Stimulated activated CD4-positive, alpha-beta T cell treated with anti-CD3 and anti-CD28 coated beads, Interleukin-1b, Interleukin-23, amount 100 ng/mL, for 4 hours (primary cell): ENCODE data around the gene ACTBL2.
"Not testable (repeated sequence)": the region's sequence is repeated elsewhere in the genome, so short reads cannot be mapped to it uniquely, and the experiment has no call there.

Experiments used
- DNase-seq, 2 donors: peaks; one replicate each; pipeline ENCODE4 v3.0.0-alpha.2; 2020; ENCODE audit warnings: low read depth in 2 of 2

Gene ACTBL2

DNA sequence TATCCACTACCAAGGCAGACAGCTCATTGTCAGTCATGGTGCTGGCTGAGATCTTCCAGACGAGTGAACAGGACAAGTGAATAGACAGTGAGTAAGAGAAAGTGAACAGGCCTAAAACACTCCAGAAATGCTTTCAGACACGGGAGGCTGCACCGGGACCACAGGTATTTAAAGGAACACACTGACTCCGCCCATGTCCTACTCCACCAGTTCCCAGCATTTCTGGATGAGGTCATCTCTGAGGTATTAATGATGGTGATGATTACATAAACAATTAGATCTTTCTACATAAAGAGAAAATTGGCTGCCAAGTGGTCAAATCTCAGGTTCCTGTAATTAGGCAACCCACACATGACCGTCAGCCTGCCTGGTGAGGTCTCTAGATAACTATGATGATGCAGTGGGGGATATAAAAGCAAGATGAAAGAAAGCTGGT lies at the start of gene ACTBL2:
TSS of gene ACTBL2 (minus strand) at position 141 of the 436 bp plus-strand sequence. CDS start at position 37, 104 bp downstream.
- DNase-seq: no peak

DNA sequence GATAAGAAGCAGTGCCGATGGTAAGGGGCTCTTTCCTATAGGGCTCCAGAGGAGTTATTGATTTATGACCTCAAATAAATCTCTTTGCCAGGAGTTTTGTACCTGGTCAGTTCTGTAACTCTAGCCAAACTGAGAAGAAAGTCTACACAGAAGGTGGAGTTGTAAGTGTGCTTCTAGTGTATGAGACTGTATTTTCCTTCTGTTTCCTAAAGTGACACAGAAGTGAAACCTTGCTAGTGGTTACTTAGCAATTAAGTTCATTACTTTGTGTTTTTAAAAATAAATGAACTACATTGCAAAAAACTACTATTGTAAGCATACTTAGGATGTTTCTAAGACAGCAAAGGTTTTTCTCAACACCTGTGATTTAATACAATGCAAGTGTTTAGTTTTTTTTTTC lies 48.7 kb upstream of the ACTBL2 start:
- DNase-seq: no peak

DNA sequence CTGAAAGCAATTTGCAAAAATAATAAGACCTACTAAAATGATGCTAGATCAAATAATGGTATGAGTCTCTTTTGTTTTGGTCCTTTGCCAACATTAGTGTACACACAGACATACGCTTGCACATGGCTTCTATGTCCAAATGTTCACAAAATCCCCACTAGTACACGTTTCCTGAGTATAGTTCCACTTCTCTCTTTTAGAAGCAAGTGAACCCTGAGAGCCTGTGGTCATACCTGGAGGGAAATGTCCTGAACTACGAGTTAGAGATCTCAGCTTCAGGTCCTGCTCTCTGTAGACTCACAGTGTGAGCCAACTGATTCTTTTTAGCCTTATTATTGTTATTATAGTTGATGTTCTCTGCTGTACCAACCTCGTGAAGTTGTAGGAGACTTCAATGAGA lies 47.3 kb upstream of the ACTBL2 start:
- DNase-seq: no peak

DNA sequence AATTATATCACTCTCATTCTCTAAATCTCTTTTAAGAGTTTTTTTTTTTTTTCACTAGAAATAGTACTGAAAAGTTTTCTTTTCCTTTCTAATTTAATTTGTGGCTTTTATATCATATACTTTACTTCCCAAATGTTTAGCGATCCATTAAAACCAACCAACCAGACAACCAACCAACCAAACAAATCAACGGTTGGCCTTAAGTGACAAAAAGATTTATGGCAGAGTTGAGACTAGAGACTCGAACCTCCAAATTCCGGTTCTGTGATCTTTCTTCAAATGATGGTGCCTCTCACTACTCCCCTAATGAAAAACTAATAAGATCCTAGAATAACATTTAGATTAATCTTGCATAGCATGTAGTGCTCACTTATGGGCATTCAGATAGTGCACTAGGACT lies 45.3 kb upstream of the ACTBL2 start:
- no peak for DNase-seq

DNA sequence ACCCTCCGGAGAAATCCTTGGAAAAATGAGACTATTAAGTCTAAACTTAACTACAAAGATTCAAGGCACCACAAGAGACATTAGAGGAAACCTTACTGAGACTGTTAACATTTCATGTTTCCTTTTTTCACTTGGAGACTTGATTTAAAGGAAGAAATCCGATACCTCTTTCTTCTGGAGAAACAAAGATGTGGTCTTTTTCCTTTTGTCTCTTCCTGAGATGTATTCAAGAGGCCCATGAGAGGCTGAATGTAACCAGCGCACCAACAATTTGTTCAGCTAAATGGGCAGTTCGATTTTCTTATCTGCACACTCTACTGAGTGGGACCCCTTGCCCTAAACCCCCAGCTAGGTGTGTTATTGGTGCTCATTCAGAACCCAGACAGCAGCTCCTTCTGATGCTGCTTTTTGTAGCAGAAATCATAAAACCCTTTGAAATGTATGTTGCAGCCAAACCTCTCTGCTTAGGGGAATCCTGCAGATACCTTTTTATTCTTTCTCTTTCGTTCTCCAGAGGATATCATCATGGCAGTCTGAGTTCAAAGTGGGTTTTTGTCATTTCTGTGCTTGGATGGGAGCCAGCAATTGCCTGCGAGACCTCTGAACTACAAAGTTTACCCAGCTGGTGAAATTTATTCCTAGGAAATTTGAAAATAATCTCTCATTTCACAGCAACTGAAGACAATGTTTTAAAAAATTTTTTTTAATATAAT lies 41.9 kb upstream of the ACTBL2 start:
- no peak for DNase-seq

DNA sequence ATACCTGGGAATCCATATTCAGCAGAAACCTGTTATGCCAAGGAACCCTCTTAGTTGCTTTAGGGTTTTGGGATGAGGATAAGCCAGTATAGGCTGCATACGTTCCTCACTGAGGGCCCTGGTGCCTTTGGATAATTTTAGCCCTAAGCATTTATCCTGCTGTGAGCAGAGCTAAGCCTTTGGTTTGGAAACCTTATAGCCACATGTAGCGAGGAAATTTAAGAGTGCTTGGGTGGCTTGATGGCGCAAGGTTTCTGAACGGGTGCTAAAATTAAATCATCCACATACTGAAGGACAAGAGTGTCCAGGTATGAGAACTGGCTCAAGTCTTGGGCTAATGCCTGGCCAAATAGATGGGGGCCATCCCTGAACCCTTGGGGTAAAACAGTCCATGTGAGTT lies 39.9 kb upstream of the ACTBL2 start:
- not testable (repeated sequence) for DNase-seq

DNA sequence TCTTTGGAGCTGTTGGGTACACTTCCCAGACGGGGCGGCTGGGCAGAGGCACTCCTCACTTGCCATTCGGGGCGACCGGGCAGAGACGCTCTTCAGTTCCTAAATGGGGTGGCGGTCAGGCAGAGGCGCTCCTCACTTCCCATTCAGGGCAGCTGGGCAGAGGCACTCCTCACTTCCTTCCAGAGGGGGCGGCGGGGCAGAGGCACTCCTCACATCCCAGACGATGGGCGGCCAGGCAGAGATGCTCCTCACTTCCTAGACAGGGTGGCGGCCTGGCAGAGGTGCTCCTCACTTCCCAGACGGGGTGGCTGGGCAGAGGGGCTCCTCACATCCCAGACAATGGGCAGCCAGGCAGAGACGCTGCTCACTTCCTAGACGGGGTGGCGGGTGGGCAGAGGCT lies 35.8 kb upstream of the ACTBL2 start:
- DNase-seq: not testable (repeated sequence)

DNA sequence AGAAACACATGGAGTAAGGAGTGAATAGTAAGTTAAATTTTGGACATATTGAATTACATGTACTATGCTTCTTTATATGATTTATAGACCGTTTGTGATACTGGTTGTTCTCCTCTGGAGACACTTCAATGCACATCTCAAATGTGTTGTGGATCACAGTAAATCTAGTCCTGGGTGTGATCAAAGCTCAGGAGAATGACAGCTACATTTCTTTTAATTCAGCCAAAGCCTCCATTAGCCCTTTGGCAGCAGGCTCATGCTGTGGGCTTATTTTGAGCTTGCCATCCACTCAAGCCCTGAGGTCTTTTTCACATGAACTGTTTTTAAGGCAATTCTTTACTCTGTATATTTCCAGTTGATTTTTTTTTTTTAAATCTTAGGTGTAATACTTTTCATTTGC lies 34.6 kb upstream of the ACTBL2 start:
- DNase-seq: no peak

DNA sequence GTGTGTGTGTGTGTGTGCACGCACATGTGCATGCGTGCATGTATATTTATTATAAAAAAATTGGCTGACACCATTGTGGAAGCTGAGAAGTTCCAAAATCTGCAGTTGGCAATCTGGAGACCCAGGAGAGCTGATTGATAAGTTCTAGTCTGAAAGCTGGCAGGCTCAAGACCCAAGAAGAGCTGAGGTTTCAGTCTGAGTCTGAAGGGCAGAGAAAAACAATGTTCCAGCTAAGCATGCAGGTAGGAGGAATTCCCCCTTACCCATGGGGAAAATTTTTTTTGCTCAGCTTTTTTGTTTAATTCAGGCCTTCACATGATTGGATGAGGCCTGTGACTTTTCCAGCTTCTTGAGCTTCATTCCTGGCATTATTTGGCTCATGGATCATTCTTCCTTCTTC lies 31.2 kb upstream of the ACTBL2 start:
- no peak for DNase-seq

DNA sequence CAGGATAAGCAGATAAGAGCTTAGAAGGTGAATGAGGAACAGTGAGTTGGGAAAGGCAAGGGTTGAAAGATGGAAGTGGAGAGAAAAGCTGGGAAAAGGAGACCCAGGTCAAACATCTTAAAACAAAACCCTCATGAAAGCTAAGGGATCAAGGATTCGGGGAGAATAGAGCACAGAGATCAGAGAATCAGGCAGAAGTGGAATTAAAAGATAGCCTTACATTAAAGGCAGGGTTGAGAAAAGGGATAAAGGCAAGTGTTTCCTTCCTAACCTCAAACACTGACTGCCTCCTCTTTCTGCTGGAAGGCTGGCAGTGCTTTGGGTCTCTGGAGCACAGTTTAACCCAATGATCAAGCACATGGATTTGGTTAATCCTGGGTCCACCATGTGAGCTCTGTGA lies 28.7 kb upstream of the ACTBL2 start:
- DNase-seq: no peak

DNA sequence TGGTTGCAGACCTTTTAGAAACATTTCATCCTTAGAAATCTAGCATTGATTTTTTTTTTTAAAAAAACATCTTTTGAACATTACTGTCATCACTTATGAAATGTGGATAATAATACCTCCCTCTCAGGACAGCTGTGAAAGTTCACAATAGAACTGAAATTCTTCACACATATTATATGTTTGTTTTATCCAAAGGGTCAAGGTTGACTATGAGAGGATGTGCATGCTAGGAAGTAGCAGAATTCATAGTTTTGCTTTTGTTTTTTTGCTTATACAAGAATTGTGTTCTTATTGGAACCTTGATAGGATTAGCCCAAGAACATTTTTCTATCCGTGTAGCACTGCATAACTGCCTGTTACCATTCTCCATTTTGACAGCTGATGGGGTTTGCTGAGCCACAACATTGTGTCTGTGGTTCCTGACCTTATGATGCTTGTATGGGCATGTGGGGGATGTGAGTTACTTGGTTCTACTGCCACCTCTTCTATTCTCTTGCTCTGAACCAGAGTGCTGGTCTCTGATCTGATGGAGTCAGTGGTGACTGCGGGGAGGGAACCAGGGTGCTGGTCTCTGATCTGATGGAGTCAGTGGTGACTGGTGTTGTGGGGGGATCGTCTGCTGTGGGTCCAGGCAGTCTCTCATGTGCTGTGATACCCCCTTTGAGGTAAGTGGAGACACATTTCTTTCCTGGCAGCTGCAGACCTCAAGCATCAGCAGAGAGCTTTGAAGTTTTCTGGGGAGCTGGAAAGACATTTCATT lies 27.1 kb upstream of the ACTBL2 start:
- DNase-seq: no peak

DNA sequence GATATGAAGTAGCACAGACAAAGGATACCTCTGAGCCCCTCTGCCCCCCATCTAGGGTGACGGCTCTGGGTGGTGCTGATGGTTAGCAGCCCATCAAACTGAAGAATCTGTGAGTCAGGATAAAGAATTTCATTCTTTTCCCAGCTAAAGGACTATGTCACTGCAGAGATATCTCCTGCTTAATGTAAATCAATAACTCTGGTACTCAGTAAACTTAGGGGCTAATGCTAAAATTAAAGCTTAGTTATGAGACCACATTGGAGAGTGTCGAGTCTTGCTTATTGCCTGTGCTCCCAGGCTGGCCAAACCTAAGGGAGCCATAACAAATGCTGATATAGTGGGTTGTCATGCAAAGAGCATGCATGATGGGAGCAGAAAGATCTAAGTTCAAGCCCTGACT lies 25.6 kb upstream of the ACTBL2 start:
- DNase-seq: no peak

DNA sequence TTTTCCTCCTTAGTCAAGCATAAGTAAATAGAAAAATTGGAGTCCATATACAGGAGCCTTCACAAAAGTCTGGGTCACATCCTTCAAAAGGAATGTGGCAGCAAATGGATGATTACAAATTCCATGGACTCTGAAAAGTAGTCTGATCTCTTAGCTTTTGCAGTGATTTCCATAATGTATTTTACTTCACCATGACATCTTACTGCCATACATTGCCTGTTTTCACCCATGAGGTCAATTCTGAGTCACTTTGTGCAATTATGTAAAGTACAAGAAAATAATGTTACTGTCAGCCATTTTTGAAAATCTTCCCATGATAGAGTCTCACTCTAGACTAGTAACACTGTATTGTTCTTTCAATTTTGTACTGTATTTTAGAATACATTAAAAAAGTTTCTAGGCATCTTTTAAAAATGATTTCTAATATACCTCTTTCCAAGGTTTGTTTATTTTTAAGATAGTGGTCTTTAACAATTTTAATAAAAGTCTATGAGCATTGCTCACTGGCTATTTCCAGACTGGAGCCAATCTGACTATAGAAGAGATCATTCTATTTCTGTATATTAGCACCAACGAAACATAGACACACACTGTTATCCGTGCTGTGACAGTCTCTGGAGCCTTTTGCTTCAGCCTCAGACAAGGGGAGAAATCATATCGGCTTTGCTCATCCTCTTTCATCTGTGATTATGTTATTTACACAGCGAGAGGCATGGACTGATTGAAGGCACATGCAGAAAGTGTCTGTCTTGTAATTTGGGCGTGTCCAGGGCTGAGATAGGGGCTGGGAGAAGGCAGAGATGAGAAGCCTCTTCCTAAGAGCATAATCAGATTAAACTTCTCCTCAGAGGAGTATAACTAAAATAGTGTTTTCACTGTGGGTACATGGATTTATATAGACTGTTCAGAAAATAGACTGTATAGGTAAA lies 22.9 kb upstream of the ACTBL2 start:
- no peak for DNase-seq

DNA sequence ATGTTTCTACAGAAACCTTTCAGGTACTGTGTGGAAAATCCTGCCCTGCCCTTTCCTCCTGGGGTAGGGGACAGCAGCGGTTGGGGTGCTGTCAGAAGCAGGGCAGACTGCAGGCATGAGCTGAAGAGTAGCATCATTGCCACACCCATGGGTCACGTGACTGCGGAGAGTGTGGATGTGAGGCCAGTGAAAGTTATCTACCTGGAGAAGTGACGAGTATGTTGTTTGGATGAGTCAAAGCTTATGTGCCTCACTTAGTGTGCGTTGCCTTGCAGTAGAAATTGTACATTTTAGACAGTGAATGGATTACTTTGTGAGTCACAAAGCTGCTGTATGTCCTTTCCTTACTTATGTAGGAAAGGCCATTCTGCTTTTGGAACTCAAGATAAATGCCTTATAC lies 21.7 kb upstream of the ACTBL2 start:
- DNase-seq: no peak

DNA sequence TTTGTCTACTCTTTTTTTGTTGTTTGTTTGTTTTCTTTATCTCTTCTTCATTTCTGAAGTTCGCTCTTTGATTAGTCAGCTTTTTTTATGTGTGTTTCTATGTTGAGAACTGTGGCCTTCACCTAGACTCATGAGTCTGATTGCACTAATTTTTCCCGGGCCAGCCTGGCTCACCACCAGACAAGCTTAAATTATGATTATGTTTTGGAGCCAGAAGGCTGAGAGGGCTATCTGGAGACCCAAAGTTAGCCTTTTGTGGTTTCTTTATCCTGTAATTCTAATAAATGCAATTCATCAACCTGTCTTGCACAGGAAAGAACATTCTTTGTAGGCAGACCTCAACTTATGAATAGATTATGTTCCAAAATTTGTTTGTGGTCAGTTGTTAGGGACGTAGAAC lies 20.8 kb upstream of the ACTBL2 start:
- DNase-seq: no peak

DNA sequence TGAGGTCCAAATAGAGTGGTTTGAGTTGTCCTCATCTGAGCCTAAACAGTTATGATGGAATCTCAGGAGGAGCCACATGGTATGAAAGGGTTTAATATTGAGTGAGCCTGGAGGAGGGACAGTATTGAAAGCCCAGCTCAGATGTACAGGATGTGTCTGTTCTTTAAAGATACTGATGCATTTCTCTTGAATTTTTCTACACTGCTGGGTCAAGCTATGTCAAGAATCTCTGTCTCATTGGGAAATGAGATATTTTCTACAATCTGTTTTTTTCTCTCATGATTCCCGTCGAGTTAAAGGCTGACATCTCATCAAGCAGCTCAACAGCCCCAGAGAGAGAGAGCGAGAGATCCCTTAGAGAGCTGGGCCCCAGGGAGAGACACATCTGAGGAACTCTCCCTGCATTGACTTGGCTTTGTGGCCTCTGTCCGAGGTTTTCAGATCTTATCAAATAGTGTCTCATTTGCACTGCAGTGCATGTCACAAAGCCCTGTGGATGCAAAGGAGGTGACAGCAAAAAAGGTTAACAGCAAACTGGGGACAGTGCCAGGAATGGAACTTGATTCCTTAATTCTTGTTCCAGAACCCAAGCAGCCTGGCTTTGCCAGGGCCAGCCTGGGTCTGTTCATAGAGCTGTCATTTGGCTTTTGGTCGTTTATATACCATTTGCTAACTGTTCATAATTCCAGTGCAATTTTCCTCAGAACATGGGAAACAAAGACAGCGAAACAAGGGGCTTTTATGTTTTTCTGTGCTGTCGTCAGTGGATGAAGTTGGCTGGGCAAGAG lies 19.0 kb upstream of the ACTBL2 start:
- DNase-seq: no peak

DNA sequence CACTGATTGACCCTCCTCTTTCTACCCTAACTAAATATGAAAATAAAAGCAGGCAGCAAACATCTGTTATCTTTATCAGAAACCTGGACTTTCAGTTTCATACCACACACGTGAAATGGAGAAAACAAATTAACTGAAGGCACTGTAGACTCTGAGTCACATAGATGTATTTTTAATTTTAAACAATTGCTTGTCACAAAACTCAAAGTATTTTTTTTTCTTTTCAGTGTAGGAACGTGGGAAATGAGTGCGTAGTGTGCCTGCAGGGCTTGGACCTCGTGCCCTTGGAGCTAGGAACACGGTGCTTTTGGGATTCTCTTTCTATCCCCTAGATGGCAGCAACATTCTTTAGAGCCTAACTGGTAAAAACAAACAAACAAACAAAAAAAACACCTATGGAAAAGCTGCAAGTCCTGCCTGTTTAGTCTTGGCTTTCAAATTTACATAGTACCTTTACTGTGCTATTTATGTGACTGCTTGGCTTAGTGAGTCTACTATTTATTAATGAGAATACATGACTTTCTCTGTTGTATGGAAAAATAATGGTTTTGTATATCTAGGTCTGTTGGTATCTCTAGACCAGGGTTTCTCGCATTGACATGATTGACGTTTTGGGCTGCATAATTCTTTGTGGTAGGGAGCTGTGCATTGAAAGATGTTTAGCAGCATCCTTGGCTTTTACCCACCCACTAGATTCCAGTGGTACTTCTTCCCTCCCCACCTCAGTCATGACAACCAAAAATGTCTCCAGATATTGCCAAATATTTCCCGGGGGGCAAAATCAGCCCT lies 16.8 kb upstream of the ACTBL2 start:
- DNase-seq: no peak

DNA sequence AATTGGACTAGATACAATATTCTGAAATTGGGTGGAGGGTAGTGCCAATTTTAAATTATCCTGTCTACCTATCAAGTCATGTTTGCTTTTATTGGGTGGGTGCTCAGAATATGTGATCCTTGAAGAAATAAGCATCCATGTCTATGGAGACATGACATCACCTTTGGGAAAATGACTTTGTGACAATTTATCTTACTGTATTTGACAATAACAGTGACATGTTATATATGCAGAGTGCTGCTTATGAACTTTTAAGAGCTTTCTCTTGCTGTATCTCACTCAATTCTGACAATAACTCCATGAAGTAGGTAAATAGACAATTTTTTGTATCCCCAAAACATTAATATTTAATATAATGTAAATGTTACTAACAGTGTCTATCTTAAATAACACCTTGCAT lies 15.1 kb upstream of the ACTBL2 start:
- DNase-seq: no peak

DNA sequence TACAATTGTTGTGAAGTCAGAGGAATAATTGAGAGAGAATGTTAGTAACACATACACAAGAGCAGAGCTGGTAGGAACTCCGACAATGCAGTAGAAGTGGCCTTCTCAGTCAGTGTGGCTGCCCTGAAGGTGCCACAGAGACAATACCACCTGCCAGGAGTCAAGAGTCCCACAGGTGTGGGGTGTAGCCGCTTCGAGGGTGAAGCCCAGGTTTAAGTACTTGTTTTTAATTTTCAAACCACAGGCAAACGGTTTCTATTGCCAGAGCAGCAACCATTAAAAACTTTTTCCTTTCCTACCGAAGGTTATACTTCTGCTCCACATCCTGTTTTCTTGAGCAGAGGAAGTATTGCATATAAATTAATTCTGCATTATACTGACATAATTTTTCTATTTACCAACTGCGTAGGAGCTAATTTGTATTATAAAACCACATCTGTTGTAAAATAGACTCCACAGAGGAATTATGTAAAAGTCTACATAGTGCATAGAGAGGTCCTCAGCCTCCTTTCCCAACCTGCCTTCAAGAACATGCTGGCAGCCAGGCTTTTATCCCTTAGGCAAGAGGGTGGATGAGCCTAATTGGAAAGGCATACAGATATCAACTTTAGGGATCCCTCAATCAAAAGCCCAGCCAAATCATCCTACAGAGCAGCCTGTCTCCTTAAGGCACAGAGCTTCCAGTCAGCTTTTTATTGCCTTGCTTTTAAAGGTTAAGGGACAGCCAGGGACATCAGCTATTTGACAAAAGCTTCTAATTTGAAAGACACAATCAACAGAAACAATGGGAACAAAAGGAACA lies 12.9 kb upstream of the ACTBL2 start:
- no peak for DNase-seq
